Measurements from ENCODE around the gene FBXO8.

The FBXO8 gene

DNA sequence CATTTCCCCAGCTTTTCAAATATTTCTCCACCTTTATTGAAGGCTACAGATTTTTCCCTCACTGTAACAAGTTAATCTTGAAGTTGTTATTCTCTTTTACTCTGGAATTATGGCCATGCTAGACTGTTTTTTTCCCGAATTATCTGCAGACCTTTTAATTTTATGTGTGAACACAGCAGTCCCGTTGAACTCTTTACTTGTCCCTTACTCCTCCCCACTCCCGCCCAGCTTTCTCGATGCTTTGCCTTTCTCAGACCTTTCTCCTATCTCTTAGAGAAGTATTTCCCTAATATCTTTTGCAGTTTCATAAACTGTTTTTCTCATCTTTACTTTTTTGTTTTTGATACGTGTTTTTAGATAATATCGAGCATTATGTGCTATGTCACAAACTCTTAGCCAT, 1.0 kb upstream of the FBXO8 start:
- Histone ChIP-seq H3K4me3 (ENCODE audit: low read length in 2 of 2) (peak overlapping the region; percentile 92 to 100), H3K9me3 (ENCODE audit: control insufficient read depth in 2 of 2, low read length in 2 of 2) (no peaks in the 10 kb centered on the region), H3K27me3 (ENCODE audit: control insufficient read depth in 1 of 2, insufficient read depth in 2 of 2, low read length in 2 of 2) (no peaks in the 10 kb centered on the region), H3K27ac (ENCODE audit: low read length) (peak overlapping the region; percentile 98), H3K4me1 (ENCODE audit: control insufficient read depth, insufficient read depth, low read length) (no peaks in the 10 kb centered on the region), H3K9ac (ENCODE audit: low read length in 2 of 2) (peak overlapping the region; percentile 99), H3K36me3 (ENCODE audit: control insufficient read depth in 2 of 2, insufficient read depth in 2 of 2, low read length in 2 of 2) (no peaks in the 10 kb centered on the region)

DNA sequence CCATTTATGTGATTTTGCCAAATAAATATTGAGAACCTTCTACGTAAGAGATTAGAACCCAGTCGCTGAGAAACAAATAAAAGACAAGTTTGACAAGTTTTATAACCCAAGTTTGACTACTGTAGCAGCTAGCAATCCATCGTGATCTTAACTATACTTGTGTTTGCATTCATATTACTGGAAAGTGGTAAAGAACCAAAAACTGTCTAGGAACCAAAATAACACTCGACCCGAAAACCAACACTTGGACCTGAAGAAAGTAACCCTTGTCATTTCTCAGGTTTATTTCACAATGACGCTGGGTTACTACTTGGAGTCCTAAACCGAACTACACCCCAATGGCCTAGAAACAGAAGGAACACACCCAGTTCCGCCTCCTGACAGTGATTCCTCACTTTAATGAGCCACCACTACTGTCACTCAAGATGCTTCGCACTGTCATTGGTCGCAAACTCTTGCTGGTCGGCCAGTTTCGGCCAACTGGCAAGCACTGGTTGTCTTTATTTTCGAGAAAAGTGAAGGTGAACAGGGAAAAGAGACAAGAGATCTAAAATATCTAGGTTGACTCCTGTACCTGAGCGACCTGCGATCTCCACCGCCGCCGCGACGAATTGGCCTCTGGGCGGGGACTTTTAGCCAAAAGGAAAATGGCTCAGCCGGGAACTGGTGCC, 496 bp downstream of the FBXO8 start:
- no peaks in the 10 kb centered on the region for H3K4me1 ChIP-seq (ENCODE audit: control insufficient read depth, insufficient read depth, low read length)

DNA sequence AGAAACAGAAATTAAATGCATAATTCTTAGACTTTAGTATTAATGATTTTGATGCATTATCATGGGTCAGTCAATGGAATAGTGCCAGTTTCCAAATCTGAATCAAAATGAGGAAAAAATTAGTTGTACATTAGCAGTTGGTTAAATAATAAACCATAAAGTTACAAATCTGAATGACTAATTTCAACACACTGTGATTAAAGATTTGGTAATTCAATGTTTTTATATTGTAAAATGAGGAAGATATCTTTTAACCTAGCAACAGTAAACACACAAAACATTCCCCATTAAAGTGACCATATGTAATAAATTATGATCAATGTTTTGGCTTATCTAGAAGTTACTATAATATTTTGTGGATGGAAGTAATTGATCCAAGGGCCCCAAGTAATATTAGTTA, 1.6 kb downstream of the FBXO8 start:
- no peaks in the 10 kb centered on the region for H3K4me1 ChIP-seq (ENCODE audit: control insufficient read depth, insufficient read depth, low read length)
- H3K4me3 ChIP-seq (ENCODE audit: low read length in 2 of 2): peak overlapping the region; percentile 92 to 100
- H3K27me3 ChIP-seq (ENCODE audit: control insufficient read depth in 1 of 2, insufficient read depth in 2 of 2, low read length in 2 of 2): no peaks in the 10 kb centered on the region
- no peaks in the 10 kb centered on the region for H3K36me3 ChIP-seq (ENCODE audit: control insufficient read depth in 2 of 2, insufficient read depth in 2 of 2, low read length in 2 of 2)
- H3K9me3 ChIP-seq (ENCODE audit: control insufficient read depth in 2 of 2, low read length in 2 of 2): no peaks in the 10 kb centered on the region
- H3K9ac ChIP-seq (ENCODE audit: low read length in 2 of 2): peak overlapping the region in 1 of 2 donors; percentile 99
- no peak overlapping the region for H3K27ac ChIP-seq (ENCODE audit: low read length)

More for the DNA sequence above, 496 bp downstream of the FBXO8 start:
- no peaks in the 10 kb centered on the region for H3K9me3 ChIP-seq (ENCODE audit: control insufficient read depth in 2 of 2, low read length in 2 of 2)
- no peaks in the 10 kb centered on the region for H3K36me3 ChIP-seq (ENCODE audit: control insufficient read depth in 2 of 2, insufficient read depth in 2 of 2, low read length in 2 of 2)
- H3K4me3 ChIP-seq (ENCODE audit: low read length in 2 of 2): peak overlapping the region; percentile 92 to 100
- no peaks in the 10 kb centered on the region for H3K27me3 ChIP-seq (ENCODE audit: control insufficient read depth in 1 of 2, insufficient read depth in 2 of 2, low read length in 2 of 2)
- peak overlapping the region; percentile 98 for H3K27ac ChIP-seq (ENCODE audit: low read length)
- peak overlapping the region; percentile 99 for H3K9ac ChIP-seq (ENCODE audit: low read length in 2 of 2)

DNA sequence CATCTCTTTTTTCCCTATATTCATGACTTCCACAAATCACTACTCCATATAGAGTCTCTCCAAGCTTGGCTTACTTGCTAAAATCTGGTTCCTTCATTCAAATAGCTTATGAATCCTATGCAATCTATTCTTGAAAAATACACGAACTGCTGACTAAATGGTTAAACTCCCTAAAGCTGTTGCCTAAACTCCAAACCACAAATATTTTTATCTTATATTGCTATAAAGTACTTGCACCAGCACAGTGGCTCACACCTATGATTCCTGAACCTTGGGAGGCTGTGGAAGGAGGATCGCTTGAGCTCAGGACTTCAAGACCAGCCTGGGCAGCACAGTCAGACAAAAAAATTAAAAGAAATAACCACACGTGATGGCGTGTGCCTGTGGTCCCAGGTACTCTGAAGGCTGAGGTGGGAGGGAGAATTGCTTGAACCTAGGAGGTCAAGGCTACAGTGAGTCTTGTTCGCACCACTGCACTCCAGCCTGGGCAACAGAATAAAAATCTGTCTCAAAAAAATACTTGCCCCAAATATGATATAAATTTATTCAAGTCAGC, 2.2 kb downstream of the FBXO8 start:
- Histone ChIP-seq H3K27ac (ENCODE audit: low read length) (no peak overlapping the region), H3K9me3 (ENCODE audit: control insufficient read depth in 2 of 2, low read length in 2 of 2) (no peaks in the 10 kb centered on the region), H3K9ac (ENCODE audit: low read length in 2 of 2) (no peak overlapping the region), H3K36me3 (ENCODE audit: control insufficient read depth in 2 of 2, insufficient read depth in 2 of 2, low read length in 2 of 2) (no peaks in the 10 kb centered on the region), H3K4me3 (ENCODE audit: low read length in 2 of 2) (peak overlapping the region in 1 of 2 donors; percentile 24), H3K27me3 (ENCODE audit: control insufficient read depth in 1 of 2, insufficient read depth in 2 of 2, low read length in 2 of 2) (no peaks in the 10 kb centered on the region), H3K4me1 (ENCODE audit: control insufficient read depth, insufficient read depth, low read length) (no peaks in the 10 kb centered on the region)

DNA sequence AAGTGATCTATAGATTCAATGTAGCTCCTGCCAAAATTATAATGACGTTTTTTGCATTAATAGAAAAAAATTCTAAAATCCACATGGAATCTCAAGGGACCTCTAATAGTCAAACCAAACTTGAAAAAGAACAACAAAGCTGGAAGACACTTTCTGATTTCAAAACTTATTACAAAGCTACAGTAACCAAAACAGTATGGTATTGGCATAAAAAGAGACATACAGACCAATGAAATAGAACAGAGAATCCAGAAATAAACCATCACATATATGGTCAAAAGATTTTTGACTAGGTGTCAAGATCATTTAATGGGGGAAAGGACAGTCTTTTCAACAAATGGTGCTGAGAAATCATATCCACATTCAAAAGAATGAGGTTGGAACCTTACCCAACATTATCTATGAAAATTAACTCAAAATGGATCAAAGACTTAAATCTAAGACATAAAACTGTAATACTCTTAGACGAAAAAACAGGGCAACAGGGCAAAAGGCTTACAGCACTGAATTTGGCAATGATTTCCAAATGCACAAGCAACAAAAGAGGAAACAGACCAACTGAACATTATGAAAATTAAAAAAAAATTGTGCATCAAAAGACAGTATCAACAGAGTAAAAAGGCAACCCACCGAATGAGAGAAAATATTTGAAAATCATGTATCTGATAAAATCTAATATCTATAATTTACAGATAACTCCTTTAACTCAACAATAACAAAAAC, 3.9 kb downstream of the FBXO8 start:
- H3K27me3 ChIP-seq (ENCODE audit: control insufficient read depth in 1 of 2, insufficient read depth in 2 of 2, low read length in 2 of 2): no peaks in the 10 kb centered on the region
- H3K4me3 ChIP-seq (ENCODE audit: low read length in 2 of 2): no peak overlapping the region
- H3K9ac ChIP-seq (ENCODE audit: low read length in 2 of 2): no peak overlapping the region
- H3K9me3 ChIP-seq (ENCODE audit: control insufficient read depth in 2 of 2, low read length in 2 of 2): no peaks in the 10 kb centered on the region
- H3K4me1 ChIP-seq (ENCODE audit: control insufficient read depth, insufficient read depth, low read length): no peaks in the 10 kb centered on the region
- H3K27ac ChIP-seq (ENCODE audit: low read length): no peak overlapping the region
- no peaks in the 10 kb centered on the region for H3K36me3 ChIP-seq (ENCODE audit: control insufficient read depth in 2 of 2, insufficient read depth in 2 of 2, low read length in 2 of 2)

DNA sequence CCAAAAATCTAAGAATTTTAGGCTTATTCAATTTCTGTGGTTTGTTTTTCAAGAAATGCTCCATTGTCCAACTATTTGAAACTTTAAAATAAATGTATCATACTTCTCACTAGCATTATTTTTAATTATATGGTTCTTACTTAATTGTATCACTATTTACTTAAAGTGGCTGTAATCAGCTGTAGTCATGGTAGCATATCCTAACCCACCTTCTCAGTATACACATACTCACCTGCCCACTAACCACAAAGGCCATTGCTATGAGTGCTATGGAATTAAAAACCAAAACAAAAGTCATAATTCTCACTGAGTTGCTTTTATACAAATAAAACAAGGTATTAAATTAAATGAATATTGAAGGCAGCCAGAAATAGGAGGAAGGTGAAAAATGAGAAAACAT, 5.0 kb downstream of the FBXO8 start:
- Histone ChIP-seq H3K27ac (ENCODE audit: low read length) (no peak overlapping the region), H3K27me3 (ENCODE audit: control insufficient read depth in 1 of 2, insufficient read depth in 2 of 2, low read length in 2 of 2) (no peaks in the 10 kb centered on the region), H3K36me3 (ENCODE audit: control insufficient read depth in 2 of 2, insufficient read depth in 2 of 2, low read length in 2 of 2) (no peaks in the 10 kb centered on the region), H3K9me3 (ENCODE audit: control insufficient read depth in 2 of 2, low read length in 2 of 2) (no peaks in the 10 kb centered on the region), H3K9ac (ENCODE audit: low read length in 2 of 2) (no peak overlapping the region), H3K4me3 (ENCODE audit: low read length in 2 of 2) (no peak overlapping the region), H3K4me1 (ENCODE audit: control insufficient read depth, insufficient read depth, low read length) (no peaks in the 10 kb centered on the region)

DNA sequence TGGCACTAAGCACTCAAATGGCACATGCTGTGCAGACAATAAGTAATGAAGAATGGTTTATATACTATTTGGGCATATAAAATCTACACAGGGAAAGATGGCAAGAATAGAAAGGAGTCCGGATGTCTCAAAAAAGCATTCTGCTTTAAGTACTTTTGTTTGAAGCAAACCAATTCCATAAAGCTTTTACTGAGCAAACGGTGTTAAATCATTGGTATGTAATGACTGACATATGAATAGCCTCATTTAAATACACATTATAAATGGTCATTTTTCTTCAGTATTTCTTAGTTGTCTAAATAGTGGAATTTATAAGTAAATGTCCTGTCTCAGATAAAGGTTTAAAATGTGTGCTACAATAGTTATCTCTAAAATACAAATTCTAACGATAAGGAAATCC, 6.0 kb downstream of the FBXO8 start:
- Histone ChIP-seq H3K36me3 (ENCODE audit: control insufficient read depth in 2 of 2, insufficient read depth in 2 of 2, low read length in 2 of 2) (no peaks in the 10 kb centered on the region), H3K27ac (ENCODE audit: low read length) (no peak overlapping the region), H3K9ac (ENCODE audit: low read length in 2 of 2) (no peak overlapping the region), H3K4me1 (ENCODE audit: control insufficient read depth, insufficient read depth, low read length) (no peaks in the 10 kb centered on the region), H3K4me3 (ENCODE audit: low read length in 2 of 2) (no peak overlapping the region), H3K27me3 (ENCODE audit: control insufficient read depth in 1 of 2, insufficient read depth in 2 of 2, low read length in 2 of 2) (no peaks in the 10 kb centered on the region), H3K9me3 (ENCODE audit: control insufficient read depth in 2 of 2, low read length in 2 of 2) (no peaks in the 10 kb centered on the region)

DNA sequence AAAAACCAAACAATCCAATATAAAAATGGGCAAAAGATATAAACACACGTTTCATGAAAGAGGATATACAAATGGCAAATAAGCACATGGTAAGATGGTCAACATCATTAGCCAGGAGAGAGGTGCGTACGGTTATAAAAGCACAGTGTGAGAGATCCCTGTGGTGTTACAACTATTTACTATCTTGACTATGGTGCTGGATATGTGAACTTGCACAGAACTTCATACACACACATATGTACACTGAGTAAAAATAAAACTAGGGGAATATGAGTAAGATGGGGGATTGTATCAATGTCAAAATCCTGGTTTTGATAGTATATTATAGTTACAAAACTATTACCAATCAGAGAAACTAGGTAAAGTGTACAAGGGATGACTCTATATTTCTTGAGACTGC, 8.4 kb downstream of the FBXO8 start:
- no peaks in the 10 kb centered on the region for H3K4me1 ChIP-seq (ENCODE audit: control insufficient read depth, insufficient read depth, low read length)
- H3K9me3 ChIP-seq (ENCODE audit: control insufficient read depth in 2 of 2, low read length in 2 of 2): no peaks in the 10 kb centered on the region
- H3K4me3 ChIP-seq (ENCODE audit: low read length in 2 of 2): no peak overlapping the region
- no peaks in the 10 kb centered on the region for H3K27me3 ChIP-seq (ENCODE audit: control insufficient read depth in 1 of 2, insufficient read depth in 2 of 2, low read length in 2 of 2)
- H3K27ac ChIP-seq (ENCODE audit: low read length): no peak overlapping the region
- H3K9ac ChIP-seq (ENCODE audit: low read length in 2 of 2): no peak overlapping the region
- H3K36me3 ChIP-seq (ENCODE audit: control insufficient read depth in 2 of 2, insufficient read depth in 2 of 2, low read length in 2 of 2): no peaks in the 10 kb centered on the region

DNA sequence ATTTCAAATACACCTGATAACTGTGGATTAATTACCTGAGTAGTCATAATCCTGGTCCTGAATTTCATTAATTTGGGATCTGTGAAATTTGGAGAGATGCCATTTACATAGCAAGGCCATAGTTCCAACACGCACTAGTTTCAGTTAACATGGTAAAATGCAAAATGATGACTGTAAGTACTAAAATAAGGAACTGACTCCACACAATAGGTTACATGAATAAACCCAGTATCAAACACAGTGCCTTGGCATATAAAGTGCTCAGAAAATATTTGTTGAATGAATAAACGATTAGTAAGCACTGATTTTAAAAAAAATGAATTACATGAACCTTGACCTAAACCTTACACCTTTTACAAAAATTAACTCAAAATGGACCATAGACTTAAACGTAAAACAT, 9.0 kb downstream of the FBXO8 start:
- H3K4me3 ChIP-seq (ENCODE audit: low read length in 2 of 2): no peak overlapping the region
- no peak overlapping the region for H3K9ac ChIP-seq (ENCODE audit: low read length in 2 of 2)
- no peaks in the 10 kb centered on the region for H3K9me3 ChIP-seq (ENCODE audit: control insufficient read depth in 2 of 2, low read length in 2 of 2)
- no peaks in the 10 kb centered on the region for H3K4me1 ChIP-seq (ENCODE audit: control insufficient read depth, insufficient read depth, low read length)
- H3K27me3 ChIP-seq (ENCODE audit: control insufficient read depth in 1 of 2, insufficient read depth in 2 of 2, low read length in 2 of 2): no peaks in the 10 kb centered on the region
- H3K36me3 ChIP-seq (ENCODE audit: control insufficient read depth in 2 of 2, insufficient read depth in 2 of 2, low read length in 2 of 2): no peaks in the 10 kb centered on the region
- H3K27ac ChIP-seq (ENCODE audit: low read length): no peak overlapping the region

DNA sequence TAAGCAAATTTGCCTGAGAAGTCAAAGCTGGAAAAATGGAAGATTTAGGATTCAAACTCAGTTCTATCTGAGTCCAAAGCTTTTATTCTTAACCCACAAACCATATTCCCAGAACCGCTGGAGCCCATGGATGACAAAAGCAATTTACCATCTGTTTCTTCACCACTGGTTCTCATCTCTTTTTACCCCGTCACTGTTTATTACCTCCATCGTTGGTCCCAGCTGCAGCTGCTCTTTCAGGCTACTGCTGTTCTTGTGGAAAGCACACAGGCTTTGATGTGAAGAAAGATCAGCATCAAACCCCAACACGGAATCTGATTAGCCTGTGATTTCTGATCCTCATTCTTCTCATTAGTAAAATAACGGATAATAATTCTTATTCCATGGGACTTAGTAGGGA, 9.5 kb downstream of the FBXO8 start:
- no peaks in the 10 kb centered on the region for H3K27me3 ChIP-seq (ENCODE audit: control insufficient read depth in 1 of 2, insufficient read depth in 2 of 2, low read length in 2 of 2)
- no peaks in the 10 kb centered on the region for H3K4me1 ChIP-seq (ENCODE audit: control insufficient read depth, insufficient read depth, low read length)
- no peak overlapping the region for H3K9ac ChIP-seq (ENCODE audit: low read length in 2 of 2)
- no peak overlapping the region for H3K4me3 ChIP-seq (ENCODE audit: low read length in 2 of 2)
- no peak overlapping the region for H3K27ac ChIP-seq (ENCODE audit: low read length)
- no peaks in the 10 kb centered on the region for H3K9me3 ChIP-seq (ENCODE audit: control insufficient read depth in 2 of 2, low read length in 2 of 2)
- H3K36me3 ChIP-seq (ENCODE audit: control insufficient read depth in 2 of 2, insufficient read depth in 2 of 2, low read length in 2 of 2): no peaks in the 10 kb centered on the region

DNA sequence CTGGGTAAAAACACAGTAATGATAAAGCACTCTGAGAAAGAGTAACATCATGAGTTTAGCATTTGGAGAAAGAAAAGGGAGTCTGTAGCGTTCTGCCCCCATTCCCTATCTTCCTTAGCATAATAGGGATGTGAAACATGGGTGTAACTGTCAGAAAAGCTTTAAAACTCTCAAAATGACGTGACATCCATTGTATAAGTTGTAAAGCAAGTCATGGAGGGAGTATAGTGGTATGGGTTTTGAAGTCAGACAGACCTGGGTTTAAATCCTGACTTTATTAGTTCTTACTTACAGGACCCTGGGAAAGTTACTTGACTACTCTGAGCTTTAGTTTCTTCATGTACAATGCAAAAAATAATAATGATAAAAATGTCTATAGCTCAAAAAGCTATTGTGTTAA, 17.1 kb downstream of the FBXO8 start:
- Histone ChIP-seq H3K36me3 (ENCODE audit: control insufficient read depth in 2 of 2, insufficient read depth in 2 of 2, low read length in 2 of 2) (no peaks in the 10 kb centered on the region), H3K9me3 (ENCODE audit: control insufficient read depth in 2 of 2, low read length in 2 of 2) (no peaks in the 10 kb centered on the region), H3K27ac (ENCODE audit: low read length) (no peak overlapping the region), H3K4me3 (ENCODE audit: low read length in 2 of 2) (no peak overlapping the region), H3K9ac (ENCODE audit: low read length in 2 of 2) (no peak overlapping the region), H3K27me3 (ENCODE audit: control insufficient read depth in 1 of 2, insufficient read depth in 2 of 2, low read length in 2 of 2) (no peaks in the 10 kb centered on the region), H3K4me1 (ENCODE audit: control insufficient read depth, insufficient read depth, low read length) (peaks cover 3% of the 10 kb centered on the region)

Measured in stomach smooth muscle (tissue), 2 donors.